ENCODE results near the gene STX3.
"Not testable (repeated sequence)": the region's sequence is repeated elsewhere in the genome, so short reads cannot be mapped to it uniquely, and the experiment has no call there.

STX3 gene

DNA sequence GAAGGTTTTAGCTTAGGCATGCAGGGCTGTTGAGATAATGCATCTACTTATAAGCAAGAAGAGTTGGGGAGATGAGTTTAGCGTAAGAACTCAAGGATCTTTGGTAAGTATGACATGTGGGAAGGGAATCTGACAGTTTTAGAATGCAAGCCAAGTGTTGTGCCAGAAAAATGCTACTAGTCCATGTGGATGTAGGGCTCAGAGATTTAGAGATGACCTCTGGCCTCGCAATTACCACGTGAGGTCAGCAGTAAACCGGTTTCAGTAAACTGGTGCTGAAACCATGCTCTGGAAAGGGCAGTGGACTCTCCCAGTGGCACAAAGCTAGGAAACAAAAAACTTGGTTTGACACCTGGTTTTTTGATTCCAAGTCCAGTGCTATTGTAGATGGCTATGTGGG is 36.5 kb downstream of the STX3 start:
- no peak for DNase-seq (ENCODE audit: low read depth)

DNA sequence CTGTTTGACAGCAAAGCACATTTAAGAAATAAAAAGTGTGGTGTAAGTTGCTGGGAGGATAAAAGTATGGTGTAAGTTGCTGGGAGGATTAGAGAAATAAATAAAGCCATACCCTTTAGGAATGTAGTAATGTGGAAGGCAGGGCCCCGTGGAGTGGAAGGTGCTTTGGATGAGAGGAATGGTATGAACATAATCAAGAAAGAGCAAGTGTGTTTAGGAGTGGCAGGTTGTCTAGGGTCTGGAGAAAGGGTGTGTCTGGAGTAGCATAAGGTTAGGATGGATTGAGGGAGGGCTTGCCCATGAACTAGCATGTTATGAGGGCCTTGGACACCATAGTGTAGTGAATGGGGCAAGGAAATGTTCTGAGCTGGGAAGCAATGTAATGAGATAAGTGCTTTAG is 37.3 kb downstream of the STX3 start:
- DNase-seq (ENCODE audit: low read depth), result no peak

DNA sequence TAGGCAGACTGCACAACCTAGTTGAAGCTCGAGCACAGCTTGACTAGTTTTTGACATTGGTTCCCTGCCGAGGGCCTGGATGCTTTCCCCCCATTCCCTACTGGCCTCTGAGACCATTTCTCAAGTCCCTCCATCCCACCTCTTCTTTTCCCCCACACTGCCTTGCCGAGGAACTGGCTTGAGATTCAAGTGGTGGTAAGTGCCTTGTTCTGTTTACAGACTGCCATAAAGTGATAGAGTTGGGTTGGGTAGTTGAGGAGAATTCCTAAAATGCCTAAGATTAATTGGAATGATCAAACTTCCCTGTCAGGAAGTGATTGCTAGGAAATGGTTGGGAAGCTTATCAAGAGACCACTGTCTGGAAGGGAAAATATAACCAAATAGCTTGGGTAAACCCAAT is 39.2 kb downstream of the STX3 start:
- no peak for DNase-seq (ENCODE audit: low read depth)

DNA sequence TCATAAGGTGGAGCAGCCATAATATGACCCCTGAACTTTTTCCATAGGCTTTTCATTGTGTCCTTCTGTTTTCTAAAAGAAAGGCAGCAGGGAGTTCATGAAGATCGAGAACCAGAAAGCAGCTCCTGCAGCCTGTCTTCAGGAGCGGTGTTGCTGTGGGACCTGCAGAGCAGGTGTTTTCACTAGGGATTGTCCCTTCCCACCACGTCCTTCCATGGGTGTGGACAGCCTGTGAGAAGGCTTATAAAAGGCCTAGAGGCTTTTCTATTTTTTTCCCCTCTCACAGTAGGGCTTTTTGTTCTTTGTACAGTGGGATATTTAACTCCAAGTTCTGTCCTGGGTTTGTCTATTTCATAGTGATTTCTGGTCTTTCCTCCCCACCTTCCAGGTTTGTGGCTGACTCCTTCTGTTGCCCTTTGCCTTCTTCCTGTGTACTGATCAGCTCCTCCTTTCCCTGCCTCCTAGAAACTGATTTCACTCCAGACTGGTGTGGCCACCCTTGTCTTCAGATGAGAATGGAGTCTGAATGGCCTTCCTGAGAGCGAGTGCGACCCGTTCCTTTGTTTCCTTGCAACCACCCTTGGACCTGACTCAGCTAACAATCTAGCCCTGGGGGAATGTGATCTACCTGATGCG is 45.3 kb downstream of the STX3 start:
- no peak for DNase-seq (ENCODE audit: low read depth)

DNA sequence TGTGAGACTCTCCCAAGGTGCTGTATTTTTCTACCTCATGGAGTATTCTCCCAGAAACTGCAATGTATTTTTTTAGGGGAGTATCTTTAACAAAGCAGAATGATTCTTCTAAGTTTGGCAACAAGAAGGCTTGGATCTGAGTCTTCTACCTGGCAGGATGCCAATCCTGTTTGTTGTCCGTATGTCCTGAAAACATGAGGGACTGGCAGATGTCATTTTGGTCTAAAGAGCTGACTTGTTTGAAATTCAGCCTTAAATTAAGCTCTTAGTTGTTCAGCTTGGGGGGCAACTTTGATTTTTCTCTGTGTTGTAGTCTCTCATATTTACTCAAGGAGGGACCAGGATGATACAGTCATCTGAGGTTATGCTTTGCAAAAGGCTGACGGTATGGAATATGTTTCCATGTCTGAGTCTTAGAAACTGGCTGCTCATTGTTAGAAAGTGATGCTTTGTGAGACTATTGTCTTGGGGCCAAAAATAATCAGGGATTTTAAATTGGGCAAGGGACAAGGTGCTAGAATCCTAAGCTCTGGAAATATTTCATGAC is 46.1 kb downstream of the STX3 start:
- DNase-seq (ENCODE audit: low read depth), result no peak

DNA sequence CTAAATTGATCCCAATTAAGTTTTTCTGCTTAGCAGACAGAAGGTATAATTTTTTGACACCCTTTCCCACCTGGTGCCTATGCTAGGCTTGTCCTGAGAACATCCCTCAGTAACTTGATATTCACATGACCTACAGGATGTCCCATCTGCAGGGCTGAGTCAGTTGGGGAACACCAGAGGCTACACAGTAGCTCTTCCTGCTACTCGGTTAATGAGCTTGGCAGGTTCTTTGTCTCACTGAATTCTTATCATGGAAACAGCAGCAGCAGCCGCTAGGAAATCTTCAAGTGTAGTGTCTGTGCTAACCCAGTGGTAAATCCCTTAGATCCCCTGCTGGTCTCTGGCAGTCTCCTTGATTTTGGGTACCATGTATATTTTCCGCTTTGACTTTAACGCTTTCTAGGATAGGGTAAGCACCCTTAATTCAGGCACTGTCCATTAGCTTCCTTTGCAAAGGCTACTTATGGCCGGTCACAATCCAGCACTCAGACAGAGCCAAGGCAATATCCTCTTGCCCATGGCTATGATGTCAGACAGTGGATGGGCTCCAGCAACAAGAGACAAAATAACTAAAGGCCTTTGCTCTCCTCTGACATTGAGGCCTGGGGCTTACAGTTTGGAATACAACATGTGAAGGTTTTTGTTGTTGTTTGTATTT is 46.9 kb downstream of the STX3 start:
- DNase-seq (ENCODE audit: low read depth), result no peak

DNA sequence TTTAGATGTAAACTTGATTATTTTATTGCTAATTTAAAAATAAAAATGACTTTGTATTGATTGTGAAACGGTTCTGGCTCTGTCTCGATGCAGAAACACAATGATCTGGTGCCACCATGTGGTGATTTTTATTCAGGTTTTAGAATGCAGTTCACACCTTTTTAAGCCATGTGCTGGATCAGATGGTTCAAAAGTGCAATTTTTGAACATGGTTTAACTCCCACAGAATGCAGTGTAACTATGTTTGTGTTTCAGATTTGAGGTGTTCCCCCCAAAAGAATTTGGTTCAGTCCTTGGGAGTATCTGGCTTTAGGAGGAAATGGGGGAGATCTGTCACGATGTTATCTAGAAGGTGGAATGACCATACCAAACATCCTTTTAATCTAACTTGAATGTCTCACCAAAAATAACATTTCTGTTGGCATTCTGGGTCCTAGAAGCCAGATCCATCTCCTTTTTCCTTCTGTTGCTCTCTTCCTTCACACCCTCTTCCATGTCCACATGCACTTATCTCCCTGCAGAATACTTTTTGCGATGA is 47.5 kb downstream of the STX3 start:
- DNase-seq (ENCODE audit: low read depth), result peak; percentile 14

DNA sequence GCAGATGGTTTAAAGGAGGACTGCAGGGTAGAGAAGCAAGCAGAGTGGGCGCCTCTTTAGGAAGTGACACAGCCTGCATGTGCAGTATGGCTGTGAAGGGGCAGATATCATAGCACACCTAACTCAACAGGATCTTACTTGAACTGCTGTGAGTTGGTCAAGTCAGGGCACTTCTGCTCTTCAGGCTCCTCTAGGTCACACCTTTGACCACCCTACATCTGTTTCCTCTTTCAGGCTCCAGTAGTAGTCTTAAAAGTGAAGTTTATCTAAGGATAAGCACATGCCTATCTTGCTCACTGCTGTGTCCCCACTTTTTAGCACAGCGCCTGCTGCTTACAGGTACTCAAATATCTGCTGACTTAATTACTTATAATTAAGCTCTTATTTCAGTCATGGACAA is 48.9 kb downstream of the STX3 start:
- DNase-seq (ENCODE audit: low read depth), result no peak

DNA sequence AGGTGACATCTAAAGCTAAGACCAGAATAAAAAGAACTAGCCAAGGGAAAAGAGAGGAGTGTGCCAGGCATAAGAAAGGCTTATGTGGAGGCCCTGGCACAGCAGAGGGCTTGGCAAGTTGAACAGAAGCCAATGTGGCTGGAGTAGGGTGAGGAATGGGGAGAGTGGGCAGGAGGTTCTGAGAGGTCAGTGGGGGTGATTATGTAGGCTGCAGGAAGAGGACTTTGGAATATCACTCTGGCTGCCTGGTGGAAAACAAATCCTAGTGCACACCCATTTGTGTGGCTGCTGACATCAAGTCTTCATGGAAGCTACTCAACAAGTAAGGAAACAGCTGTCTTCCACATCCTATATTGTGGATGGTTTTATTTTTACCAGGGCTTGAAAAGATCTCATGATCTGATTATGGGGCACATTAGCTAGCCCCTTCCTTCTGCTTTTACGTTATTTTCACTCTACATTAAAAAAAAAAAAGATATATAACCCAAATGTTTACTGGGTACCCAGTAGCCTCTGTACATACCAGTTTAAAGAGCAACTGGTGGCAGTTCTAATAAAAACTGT is 52.0 kb downstream of the STX3 start:
- no peak for DNase-seq (ENCODE audit: low read depth)

DNA sequence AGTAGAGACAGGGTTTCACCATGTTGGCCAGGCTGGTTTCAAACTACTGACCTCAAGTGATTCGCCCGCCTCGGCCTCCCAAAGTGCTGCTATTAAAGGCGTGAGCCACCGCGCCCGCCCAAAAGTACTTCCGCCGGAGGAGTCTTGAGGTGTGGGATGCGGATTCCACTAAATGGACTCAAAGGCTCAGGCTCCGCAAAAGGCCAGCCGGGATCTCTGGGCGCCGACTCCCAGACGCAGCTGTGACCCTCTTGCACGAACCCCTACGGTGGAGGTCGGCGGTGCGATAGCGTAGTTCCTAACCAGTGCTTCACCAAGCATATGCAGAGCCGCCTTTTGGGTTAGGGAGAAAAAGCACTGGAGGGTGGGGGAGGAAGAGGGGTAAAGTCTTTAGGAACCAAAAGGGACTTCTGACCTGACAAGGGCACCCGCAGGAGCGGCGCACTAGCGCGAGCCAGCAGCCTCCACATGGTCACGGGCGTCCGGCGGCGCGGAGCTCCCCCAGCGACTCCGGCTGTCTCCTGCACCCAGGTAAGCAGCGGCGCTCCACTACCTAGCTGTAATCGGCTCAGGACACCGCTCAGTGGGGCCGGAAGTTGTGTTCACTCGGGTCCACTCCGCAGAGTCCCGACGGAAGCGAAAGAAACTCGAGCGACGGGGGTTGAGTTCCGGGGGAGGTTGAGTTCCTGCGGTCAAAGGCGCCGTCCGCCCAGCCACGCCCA is 55.2 kb downstream of the STX3 start, which contains the start of gene MRPL16:
Gene MRPL16, minus strand, starts transcription at position 590 of the 722 bp plus-strand sequence. Its CDS starts 120 bp downstream, at position 470.
- DNase-seq (ENCODE audit: low read depth), result peak; percentile 83

DNA sequence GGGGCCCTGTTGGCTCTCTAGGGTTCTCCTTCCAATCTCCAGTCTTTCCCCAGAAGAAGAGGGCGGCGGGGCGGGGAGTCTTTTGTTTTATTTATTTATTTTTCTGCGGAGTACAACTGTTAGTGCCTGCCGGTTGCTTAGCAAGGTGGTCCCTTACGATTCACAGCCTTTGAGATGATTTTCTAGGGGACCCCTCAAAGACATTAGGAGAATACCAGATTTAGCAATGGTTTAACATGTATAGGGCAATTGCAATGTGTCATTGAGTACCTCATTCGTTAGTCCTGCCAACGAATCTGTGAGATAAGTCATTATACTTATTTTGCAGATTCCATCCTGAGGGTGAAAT is 55.7 kb downstream of the STX3 start:
- DNase-seq (ENCODE audit: low read depth), result no peak

DNA sequence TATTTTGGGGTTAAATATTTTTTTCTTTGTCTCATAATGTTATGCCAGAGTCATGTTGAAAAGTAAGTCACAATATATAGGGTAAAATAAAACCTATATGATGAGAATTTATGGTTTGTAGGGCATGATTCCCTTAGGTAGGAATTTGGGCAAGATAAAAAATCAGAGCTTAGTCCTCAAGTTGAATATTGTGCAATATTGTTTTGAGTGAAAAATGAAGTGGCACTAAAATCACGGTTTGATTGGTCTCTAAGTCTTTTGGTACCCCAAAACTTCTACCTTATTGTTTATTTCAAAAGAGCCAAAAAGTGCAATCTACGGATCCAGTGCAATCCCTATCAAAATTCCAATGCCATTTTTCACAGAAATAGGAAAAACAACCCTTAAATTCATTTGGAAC is 57.0 kb downstream of the STX3 start:
- no peak for DNase-seq (ENCODE audit: low read depth)

DNA sequence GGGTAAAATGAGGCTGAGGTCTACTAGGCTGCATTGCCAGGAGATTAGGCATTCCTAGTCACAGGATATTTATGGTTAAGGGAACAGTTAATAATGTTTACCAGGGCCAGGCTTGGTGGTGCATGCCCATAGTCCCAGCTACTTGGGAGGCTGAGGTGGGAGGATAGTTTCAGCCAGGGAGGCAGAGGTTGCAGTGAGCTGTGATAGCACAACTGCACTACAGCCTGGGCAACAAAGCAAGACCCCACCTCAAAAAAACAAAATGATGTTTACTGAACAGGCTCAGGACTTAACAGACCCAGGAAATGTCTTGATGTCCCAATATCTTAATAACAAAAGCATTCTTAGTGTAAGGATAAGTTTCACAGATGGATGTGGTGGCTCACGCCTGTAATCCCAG is 58.2 kb downstream of the STX3 start:
- DNase-seq (ENCODE audit: low read depth), result no peak

DNA sequence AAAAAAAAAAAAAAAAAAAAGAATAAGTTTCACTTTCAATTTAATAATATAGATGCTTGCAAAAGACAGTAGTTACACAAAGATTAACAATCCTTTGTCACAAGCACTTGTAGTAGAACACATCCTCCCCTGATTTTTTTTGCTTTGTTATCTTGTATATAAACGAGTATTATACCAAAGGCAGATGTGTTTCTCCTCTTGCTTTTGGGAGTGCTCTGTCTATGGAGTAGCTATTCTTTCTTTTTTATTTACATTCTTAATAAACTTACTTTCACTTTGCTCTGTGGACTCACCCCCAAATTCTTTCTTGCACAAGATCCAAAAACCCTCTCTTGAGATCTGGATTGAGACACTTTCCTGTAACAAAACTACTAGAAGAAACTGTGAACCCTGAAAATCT is 58.8 kb downstream of the STX3 start:
- DNase-seq (ENCODE audit: low read depth), result no peak

DNA sequence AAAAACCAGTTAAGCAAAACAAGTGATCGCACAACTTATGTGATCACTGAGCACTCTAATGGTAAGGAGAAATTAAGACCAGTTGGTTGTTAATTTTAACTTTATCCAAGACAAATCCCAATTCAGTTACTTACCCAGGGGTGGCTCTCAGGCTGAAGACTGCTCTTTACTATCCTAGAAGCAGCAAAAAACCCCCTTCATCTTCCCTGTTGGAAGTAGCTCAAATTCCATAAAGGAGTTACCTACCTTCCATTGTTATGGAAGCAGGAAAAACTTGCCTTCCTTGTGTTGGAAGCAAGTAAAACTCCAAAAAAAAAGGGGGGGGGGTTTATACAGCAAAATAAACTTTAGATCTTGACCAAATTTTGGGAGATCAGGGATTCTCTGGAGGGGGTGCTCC is 60.6 kb downstream of the STX3 start:
- no peak for DNase-seq (ENCODE audit: low read depth)

DNA sequence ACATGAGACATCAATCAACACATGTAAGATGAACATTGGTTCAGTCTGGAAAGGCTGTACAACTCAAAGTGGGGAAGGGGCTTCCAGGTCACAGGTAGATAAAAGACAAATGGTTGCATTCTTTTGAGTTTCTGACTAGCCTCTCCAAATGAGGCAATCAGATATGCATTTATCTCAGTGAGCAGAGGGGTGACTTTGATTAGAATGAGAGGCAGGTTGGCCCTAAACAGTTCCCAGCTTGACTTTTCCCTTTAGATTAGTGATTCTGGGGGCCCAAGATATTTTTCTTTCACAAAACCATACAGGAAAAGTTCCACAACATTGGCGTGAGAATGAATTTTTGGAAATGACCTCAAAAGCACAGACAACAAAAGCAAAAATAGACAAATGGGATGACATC is 61.3 kb downstream of the STX3 start:
- DNase-seq (ENCODE audit: low read depth), result not testable (repeated sequence)

DNA sequence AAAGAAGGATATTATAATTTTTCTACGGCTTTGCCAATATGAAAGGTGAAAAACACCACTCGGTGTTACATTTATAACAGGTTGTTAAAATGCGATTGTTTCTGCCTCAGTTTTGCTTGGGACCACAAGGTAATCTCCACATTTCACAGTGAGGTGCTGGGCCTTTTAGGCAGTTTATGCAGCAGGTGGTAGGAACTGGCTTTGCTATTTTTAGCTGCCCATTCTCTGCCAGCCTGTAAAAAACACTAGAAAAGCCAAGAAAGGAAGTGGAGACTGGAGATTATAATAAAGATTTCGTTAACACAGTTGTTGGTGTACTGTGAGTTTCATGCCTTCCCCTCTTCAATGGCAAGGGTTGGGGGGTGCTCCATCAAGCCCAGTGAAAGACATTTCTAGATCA is 63.4 kb downstream of the STX3 start:
- no peak for DNase-seq (ENCODE audit: low read depth)

DNA sequence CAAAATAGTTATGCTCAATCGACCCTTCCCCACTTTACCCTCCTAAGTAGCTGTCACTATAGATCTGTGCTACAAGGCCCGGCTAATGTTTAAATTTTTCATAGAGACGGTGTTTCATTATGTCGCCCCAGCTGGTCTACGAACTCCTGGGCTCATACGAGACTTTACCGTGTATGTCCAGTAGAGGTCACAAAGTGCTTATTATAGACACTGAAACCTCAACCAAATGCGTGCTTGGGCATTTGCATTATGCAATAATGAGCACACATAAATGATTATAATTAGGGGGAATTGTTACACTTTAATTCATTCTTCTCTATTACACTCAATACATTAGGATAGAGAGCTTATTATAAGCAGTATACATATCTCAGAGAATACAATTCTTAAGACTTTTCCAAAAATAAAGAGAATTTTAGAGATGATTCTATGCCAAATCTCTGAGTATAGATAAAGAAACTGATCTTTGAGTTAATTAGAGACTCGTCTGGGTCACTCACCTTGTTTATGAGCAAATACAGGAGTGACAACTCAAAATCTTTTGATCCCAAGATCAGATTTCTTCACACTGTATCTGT is 67.9 kb downstream of the STX3 start:
- no peak for DNase-seq (ENCODE audit: low read depth)

DNA sequence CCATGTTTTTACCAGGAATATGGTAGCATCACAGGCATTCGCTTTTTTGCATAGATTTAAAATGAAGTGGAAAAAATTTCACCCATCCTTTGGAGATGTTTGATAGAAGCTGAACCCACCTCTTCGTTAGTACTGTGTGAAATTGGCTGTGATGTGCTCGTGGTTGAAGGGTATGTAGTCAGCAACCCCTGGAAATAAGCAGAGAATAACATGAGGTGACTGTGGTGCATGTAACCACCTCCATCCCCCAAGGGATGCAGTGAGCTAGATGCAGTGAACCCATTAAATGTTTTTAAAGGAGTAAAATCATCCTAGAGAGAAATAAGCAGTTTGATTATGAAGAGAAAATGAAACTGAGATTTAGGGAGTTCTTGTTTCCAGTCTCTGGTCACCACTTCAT is 74.2 kb downstream of the STX3 start:
- DNase-seq (ENCODE audit: low read depth), result no peak

DNA sequence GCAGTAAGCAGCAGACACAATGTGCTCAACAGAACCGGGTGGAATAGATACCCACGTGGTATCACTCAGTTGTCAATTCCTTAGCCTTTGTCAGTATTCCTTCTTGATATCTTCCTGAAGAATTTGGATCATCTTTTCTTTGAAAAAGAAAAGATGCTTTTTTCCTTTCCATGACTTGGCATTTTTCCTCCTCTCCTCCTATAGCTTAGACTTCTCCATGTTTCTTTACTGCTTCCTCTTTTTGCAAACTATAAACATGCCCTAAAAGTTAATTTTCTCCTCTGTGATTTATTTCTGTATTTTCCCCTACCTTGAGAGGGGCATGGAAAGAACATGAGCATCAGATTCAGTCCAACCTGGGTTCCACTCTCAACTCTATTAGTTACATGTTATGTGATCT is 78.4 kb downstream of the STX3 start:
- DNase-seq (ENCODE audit: low read depth), result no peak

DNA sequence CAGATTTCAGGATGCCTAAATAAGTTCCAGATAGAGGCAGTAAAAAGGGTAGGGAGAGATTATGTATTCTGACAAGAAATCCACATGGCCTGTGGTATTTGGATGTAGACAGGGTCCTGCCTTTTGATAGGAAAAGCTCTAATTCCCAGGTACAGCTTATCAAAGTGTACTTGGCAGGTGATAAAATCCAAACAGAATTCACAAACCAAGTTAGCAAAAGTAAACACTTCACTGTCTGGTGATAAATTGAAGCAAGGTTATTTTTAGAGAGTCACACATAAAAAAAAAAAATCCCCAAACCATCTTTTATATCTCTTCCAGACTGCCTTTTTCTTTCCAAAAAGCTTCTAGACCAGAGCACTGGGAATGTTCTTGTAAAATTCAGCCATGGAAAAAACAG is 84.4 kb downstream of the STX3 start:
- DNase-seq (ENCODE audit: low read depth), result no peak

DNA sequence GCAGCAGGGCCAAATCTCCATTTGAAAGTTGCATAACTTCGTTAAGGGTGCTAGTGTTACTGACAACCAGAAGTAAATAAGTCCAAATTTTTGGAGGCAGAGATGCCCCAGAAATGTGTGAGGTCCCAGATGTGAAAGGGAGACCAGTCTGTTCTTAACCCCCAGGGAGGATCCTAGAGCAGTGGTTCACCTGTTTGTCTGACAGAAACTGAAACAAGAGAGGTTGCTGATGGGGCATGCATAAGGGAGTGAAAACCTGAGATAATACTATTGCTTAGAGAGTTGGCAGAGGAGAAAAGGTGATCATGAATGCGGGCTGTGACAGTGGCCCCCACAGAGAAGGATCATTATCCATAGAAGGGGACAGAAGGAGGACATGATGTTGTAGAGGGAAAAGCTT is 86.3 kb downstream of the STX3 start:
- no peak for DNase-seq (ENCODE audit: low read depth)

Measured in activated T-cell treated with anti-CD3 and anti-CD28 coated beads for 1 hour (primary cell).